Non-pigmented ciliary epithelial cell (primary cell): Measurements from ENCODE around the gene MSX2.
"Not testable (repeated sequence)": the region's sequence is repeated elsewhere in the genome, so short reads cannot be mapped to it uniquely, and the experiment has no call there.

Experiments
- DNase-seq: peaks from one replicate; pipeline ENCODE4 v3.0.0-alpha.2; 2010; ENCODE audit warnings: low read depth

MSX2 gene

GRCh38 chr5:174733091-174733690 lies 8.8 kb downstream of the MSX2 start:
- DNase-seq = no peak

- DNase-seq = no peak
These were observed 9.5 kb downstream of the MSX2 start for GRCh38 chr5:174733836-174734235.

GRCh38 chr5:174734571-174735497 lies 10.5 kb downstream of the MSX2 start:
- no peak for DNase-seq

GRCh38 chr5:174735498-174736330 lies 11.3 kb downstream of the MSX2 start:
- no peak for DNase-seq

- peak; percentile 76 for DNase-seq
These were observed 11.9 kb downstream of the MSX2 start for GRCh38 chr5:174736331-174736721.

- DNase-seq = no peak
These were observed 12.4 kb downstream of the MSX2 start for GRCh38 chr5:174736777-174737176.

- no peak for DNase-seq
These were observed 12.9 kb downstream of the MSX2 start for GRCh38 chr5:174737330-174737729.

GRCh38 chr5:174741352-174741751 lies 17.0 kb downstream of the MSX2 start:
- no peak for DNase-seq

GRCh38 chr5:174744896-174745295 lies 20.5 kb downstream of the MSX2 start:
- no peak for DNase-seq

GRCh38 chr5:174745590-174746103 lies 21.3 kb downstream of the MSX2 start:
- DNase-seq = no peak

- peak; percentile 26 for DNase-seq
These were observed 26.3 kb downstream of the MSX2 start for GRCh38 chr5:174750711-174751110.

GRCh38 chr5:174751154-174752000 lies 27.0 kb downstream of the MSX2 start:
- DNase-seq = no peak

- no peak for DNase-seq
These were observed 27.7 kb downstream of the MSX2 start for GRCh38 chr5:174752121-174752520.

GRCh38 chr5:174755106-174755505 lies 30.7 kb downstream of the MSX2 start:
- no peak for DNase-seq

GRCh38 chr5:174759091-174759490 lies 34.7 kb downstream of the MSX2 start:
- no peak for DNase-seq

GRCh38 chr5:174760721-174761120 lies 36.3 kb downstream of the MSX2 start:
- no peak for DNase-seq

GRCh38 chr5:174761341-174761740 lies 37.0 kb downstream of the MSX2 start:
- DNase-seq = not testable (repeated sequence)

GRCh38 chr5:174764309-174764708 lies 39.9 kb downstream of the MSX2 start:
- no peak for DNase-seq

- no peak for DNase-seq
These were observed 41.2 kb downstream of the MSX2 start for GRCh38 chr5:174765540-174765939.

GRCh38 chr5:174767670-174768069 lies 43.3 kb downstream of the MSX2 start:
- no peak for DNase-seq

- DNase-seq = no peak
These were observed 44.6 kb downstream of the MSX2 start for GRCh38 chr5:174769005-174769404.
